Loucy (cell line): Measurements from ENCODE around the gene AXDND1.

Experiments used
- H2AFZ ChIP-seq: fragments of 200-600 bp; sonication (generic); 2 replicates; pipeline ENCODE4 v1.6.0; 2016; ENCODE audit warnings: antibody characterized with exemption, mild to moderate bottlenecking, low read length, moderate library complexity
- H3F3A ChIP-seq: fragments of 200-600 bp; 2 replicates; pipeline ENCODE4 v1.6.0; 2016; ENCODE audit warnings: antibody characterized with exemption, low read depth, mild to moderate bottlenecking
- H3K27me3 ChIP-seq: fragments of 200-600 bp; sonication (generic); 2 replicates; pipeline ENCODE4 v1.6.1; 2014; ENCODE audit warnings: low read length, mild to moderate bottlenecking; ENCODE audit not compliant: insufficient read depth, poor library complexity, severe bottlenecking
- H3K36me3 ChIP-seq: fragments of 200-600 bp; sonication (generic); 2 replicates; pipeline ENCODE4 v1.6.1; 2016; ENCODE audit warnings: low read length; ENCODE audit not compliant: insufficient read depth
- H3K4me1 ChIP-seq: fragments of 200-600 bp; sonication (generic); 2 replicates; pipeline ENCODE4 v1.5.1; 2014; ENCODE audit warnings: low read length, mild to moderate bottlenecking; ENCODE audit not compliant: insufficient read depth, poor library complexity, severe bottlenecking
- H3K4me2 ChIP-seq: fragments of 200-600 bp; sonication (generic); 2 replicates; pipeline ENCODE4 v1.6.0; 2014; ENCODE audit warnings: antibody characterized with exemption, low read length, low read depth, mild to moderate bottlenecking; ENCODE audit not compliant: poor library complexity, severe bottlenecking
- H3K4me3 ChIP-seq: fragments of 200-600 bp; sonication (generic); 2 replicates; pipeline ENCODE4 v1.5.1; 2014; ENCODE audit warnings: low read length, mild to moderate bottlenecking, mixed read lengths; ENCODE audit not compliant: poor library complexity, severe bottlenecking
- H3K79me2 ChIP-seq: fragments of 200-600 bp; sonication (generic); 2 replicates; pipeline ENCODE4 v1.6.1; 2014; ENCODE audit warnings: low read length; ENCODE audit not compliant: insufficient read depth
- H3K9ac ChIP-seq: fragments of 200-600 bp; sonication (generic); 2 replicates; pipeline ENCODE4 v1.6.0; 2014; ENCODE audit warnings: mild to moderate bottlenecking, low read depth, low read length, moderate library complexity; ENCODE audit not compliant: poor library complexity, severe bottlenecking
- H3K9me2 ChIP-seq: fragments of 200-600 bp; sonication (generic); replicated peaks from 2 replicates; pipeline ENCODE4 v1.6.1; 2016; ENCODE audit warnings: low read depth, low read length, mixed read lengths
- H3K9me3 ChIP-seq: fragments of 200-600 bp; sonication (generic); 2 replicates; pipeline ENCODE4 v1.6.1; 2014; ENCODE audit warnings: mild to moderate bottlenecking, antibody characterized with exemption, low read length, low read depth; ENCODE audit not compliant: insufficient read depth
- H4K20me1 ChIP-seq: fragments of 200-600 bp; sonication (generic); 2 replicates; pipeline ENCODE4 v1.6.0; 2014; ENCODE audit warnings: antibody characterized with exemption, low read length, mild to moderate bottlenecking; ENCODE audit not compliant: insufficient read depth, poor library complexity, severe bottlenecking
- EZH2phosphoT487 ChIP-seq: fragments of 200-600 bp; IDR thresholded peaks from 2 replicates; pipeline ENCODE4 v1.6.1; 2018; ENCODE audit warnings: antibody characterized with exemption, mild to moderate bottlenecking, moderate library complexity, borderline replicate concordance
- TF ChIP-seq, protein P1 (sequence below): fragments of 200-600 bp; sonication (generic); conservative IDR thresholded peaks from 2 replicates; pipeline ENCODE4 v1.5.1; 2014; ENCODE audit warnings: mild to moderate bottlenecking, antibody characterized with exemption, low read length

Gene AXDND1

GRCh38 chr1:179376223-179376622 is 10.5 kb downstream of the AXDND1 start:
- no peaks in the 10 kb centered on the region for H3K27me3 ChIP-seq
- TF ChIP-seq EZH2phosphoT487 = no peak
- TF ChIP-seq, protein P1, sequence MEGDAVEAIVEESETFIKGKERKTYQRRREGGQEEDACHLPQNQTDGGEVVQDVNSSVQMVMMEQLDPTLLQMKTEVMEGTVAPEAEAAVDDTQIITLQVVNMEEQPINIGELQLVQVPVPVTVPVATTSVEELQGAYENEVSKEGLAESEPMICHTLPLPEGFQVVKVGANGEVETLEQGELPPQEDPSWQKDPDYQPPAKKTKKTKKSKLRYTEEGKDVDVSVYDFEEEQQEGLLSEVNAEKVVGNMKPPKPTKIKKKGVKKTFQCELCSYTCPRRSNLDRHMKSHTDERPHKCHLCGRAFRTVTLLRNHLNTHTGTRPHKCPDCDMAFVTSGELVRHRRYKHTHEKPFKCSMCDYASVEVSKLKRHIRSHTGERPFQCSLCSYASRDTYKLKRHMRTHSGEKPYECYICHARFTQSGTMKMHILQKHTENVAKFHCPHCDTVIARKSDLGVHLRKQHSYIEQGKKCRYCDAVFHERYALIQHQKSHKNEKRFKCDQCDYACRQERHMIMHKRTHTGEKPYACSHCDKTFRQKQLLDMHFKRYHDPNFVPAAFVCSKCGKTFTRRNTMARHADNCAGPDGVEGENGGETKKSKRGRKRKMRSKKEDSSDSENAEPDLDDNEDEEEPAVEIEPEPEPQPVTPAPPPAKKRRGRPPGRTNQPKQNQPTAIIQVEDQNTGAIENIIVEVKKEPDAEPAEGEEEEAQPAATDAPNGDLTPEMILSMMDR = no peak
- no peaks in the 10 kb centered on the region for H3K4me1 ChIP-seq
- H4K20me1 ChIP-seq = no peaks in the 10 kb centered on the region
- no peak overlapping the region for H2AFZ ChIP-seq
- H3K9ac ChIP-seq = no peak overlapping the region
- no peak overlapping the region for H3K4me3 ChIP-seq
- H3K9me2 ChIP-seq = no peaks in the 10 kb centered on the region
- no peaks in the 10 kb centered on the region for H3F3A ChIP-seq
- no peaks in the 10 kb centered on the region for H3K36me3 ChIP-seq
- no peaks in the 10 kb centered on the region for H3K79me2 ChIP-seq
- no peak overlapping the region for H3K4me2 ChIP-seq
- no peaks in the 10 kb centered on the region for H3K9me3 ChIP-seq

DNA sequence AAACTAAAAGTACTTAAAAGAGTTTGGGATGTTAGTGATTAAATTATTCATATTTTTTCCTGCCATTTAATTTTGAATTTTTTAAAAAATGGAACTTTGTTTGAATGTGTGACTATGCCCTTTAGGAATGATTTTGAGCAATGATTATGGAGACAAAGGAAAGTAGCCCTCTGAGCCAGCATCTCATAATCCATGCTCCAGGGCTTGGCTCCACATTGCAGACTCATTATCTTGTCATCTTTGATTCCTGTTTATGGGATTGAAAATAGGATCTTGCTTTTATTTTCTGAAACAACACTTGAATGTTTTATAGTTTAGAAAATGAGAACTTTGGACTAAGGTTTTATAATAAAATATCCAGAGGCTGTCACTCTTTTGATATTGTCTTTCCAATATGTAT is 14.5 kb downstream of the AXDND1 start:
- no peaks in the 10 kb centered on the region for H4K20me1 ChIP-seq
- H3K4me2 ChIP-seq = no peak overlapping the region
- H2AFZ ChIP-seq = no peak overlapping the region
- H3K27me3 ChIP-seq = no peaks in the 10 kb centered on the region
- no peaks in the 10 kb centered on the region for H3K79me2 ChIP-seq
- H3F3A ChIP-seq = no peaks in the 10 kb centered on the region
- H3K9ac ChIP-seq = no peak overlapping the region
- TF ChIP-seq EZH2phosphoT487 = no peak
- TF ChIP-seq, protein P1 = no peak
- no peaks in the 10 kb centered on the region for H3K9me3 ChIP-seq
- no peaks in the 10 kb centered on the region for H3K4me1 ChIP-seq
- H3K4me3 ChIP-seq = no peak overlapping the region
- H3K36me3 ChIP-seq = no peaks in the 10 kb centered on the region
- H3K9me2 ChIP-seq = no peaks in the 10 kb centered on the region

DNA sequence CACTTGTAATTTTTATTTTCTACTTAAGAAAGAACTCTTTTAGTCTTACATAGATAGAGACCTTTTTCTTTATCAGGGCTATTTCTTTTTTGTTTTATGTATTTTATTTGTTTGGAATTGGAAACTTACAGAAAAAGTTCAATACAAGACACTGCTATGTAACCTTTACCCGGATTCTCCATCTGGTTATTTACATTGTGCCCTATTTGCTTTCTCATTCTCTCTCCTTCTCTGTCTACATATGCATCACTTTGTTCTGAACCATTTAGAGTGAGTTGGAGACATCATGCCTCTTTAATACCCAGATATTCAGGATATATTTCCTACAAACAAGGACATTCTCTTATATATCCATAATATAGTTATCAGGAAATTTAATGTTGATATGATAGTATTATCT is 18.3 kb downstream of the AXDND1 start:
- Histone ChIP-seq H3K4me2 (no peak overlapping the region), H3K4me3 (no peak overlapping the region)
- TF ChIP-seq EZH2phosphoT487 = no peak
- TF ChIP-seq, protein P1 = no peak

More for the DNA sequence above, 18.3 kb downstream of the AXDND1 start:
- H3K27me3 ChIP-seq = no peaks in the 10 kb centered on the region
- no peaks in the 10 kb centered on the region for H3K4me1 ChIP-seq
- no peaks in the 10 kb centered on the region for H4K20me1 ChIP-seq
- no peak overlapping the region for H2AFZ ChIP-seq
- no peak overlapping the region for H3K9ac ChIP-seq
- H3K9me2 ChIP-seq = no peaks in the 10 kb centered on the region
- no peaks in the 10 kb centered on the region for H3K79me2 ChIP-seq
- H3F3A ChIP-seq = no peaks in the 10 kb centered on the region
- no peaks in the 10 kb centered on the region for H3K36me3 ChIP-seq
- H3K9me3 ChIP-seq = no peaks in the 10 kb centered on the region
